Measurements from ENCODE around the gene FUT8.

The FUT8 gene

GRCh38 chr14:65382586-65382985 is 29.9 kb upstream of the FUT8 start:
- no peak for TF ChIP-seq CTCF (conservative IDR thresholded peaks at IDR 0.05; ENCODE audit: low read depth, low read length)
- H3K4me2 ChIP-seq = no peak overlapping the region
- H3K4me1 ChIP-seq (ENCODE audit: low read depth, poor library complexity, severe bottlenecking) = peaks cover 3% of the 10 kb centered on the region
- no peak overlapping the region for H3K4me3 ChIP-seq (IDR thresholded peaks at IDR 0.05; ENCODE audit: insufficient read depth, low read depth, low read length)
- no peaks in the 10 kb centered on the region for H3K27me3 ChIP-seq (ENCODE audit: insufficient read depth, low read depth)
- no peaks in the 10 kb centered on the region for H3K36me3 ChIP-seq (ENCODE audit: insufficient read depth)
- no peaks in the 10 kb centered on the region for H4K20me1 ChIP-seq (ENCODE audit: insufficient read depth)
- no peaks in the 10 kb centered on the region for H3K79me2 ChIP-seq (ENCODE audit: insufficient read depth, low read depth)
- no peak overlapping the region for H3K27ac ChIP-seq
- H3K9ac ChIP-seq = no peak overlapping the region
- no peak overlapping the region for H2AFZ ChIP-seq (ENCODE audit: low read depth)

- Histone ChIP-seq H4K20me1 (ENCODE audit: insufficient read depth) (no peaks in the 10 kb centered on the region), H3K27ac (no peak overlapping the region), H3K79me2 (ENCODE audit: insufficient read depth, low read depth) (no peaks in the 10 kb centered on the region), H3K4me3 (IDR thresholded peaks at IDR 0.05; ENCODE audit: insufficient read depth, low read depth, low read length) (no peak overlapping the region), H2AFZ (ENCODE audit: low read depth) (no peak overlapping the region), H3K4me1 (ENCODE audit: low read depth, poor library complexity, severe bottlenecking) (peaks cover 7% of the 10 kb centered on the region), H3K4me2 (no peak overlapping the region), H3K27me3 (ENCODE audit: insufficient read depth, low read depth) (no peaks in the 10 kb centered on the region), H3K36me3 (ENCODE audit: insufficient read depth) (no peaks in the 10 kb centered on the region), H3K9ac (no peak overlapping the region)
- TF ChIP-seq CTCF (conservative IDR thresholded peaks at IDR 0.05; ENCODE audit: low read depth, low read length) = no peak
Observed at GRCh38 chr14:65387171-65387570, 25.4 kb upstream of the FUT8 start.

GRCh38 chr14:65387628-65388027 is 24.9 kb upstream of the FUT8 start:
- Histone ChIP-seq H2AFZ (ENCODE audit: low read depth) (no peak overlapping the region), H3K9ac (no peak overlapping the region), H3K4me3 (IDR thresholded peaks at IDR 0.05; ENCODE audit: insufficient read depth, low read depth, low read length) (no peak overlapping the region), H3K79me2 (ENCODE audit: insufficient read depth, low read depth) (no peaks in the 10 kb centered on the region), H3K4me1 (ENCODE audit: low read depth, poor library complexity, severe bottlenecking) (peaks cover 7% of the 10 kb centered on the region), H3K27me3 (ENCODE audit: insufficient read depth, low read depth) (no peaks in the 10 kb centered on the region), H3K4me2 (no peak overlapping the region), H3K27ac (no peak overlapping the region), H3K36me3 (ENCODE audit: insufficient read depth) (no peaks in the 10 kb centered on the region), H4K20me1 (ENCODE audit: insufficient read depth) (no peaks in the 10 kb centered on the region)
- no peak for TF ChIP-seq CTCF (conservative IDR thresholded peaks at IDR 0.05; ENCODE audit: low read depth, low read length)

GRCh38 chr14:65392296-65392695 is 20.2 kb upstream of the FUT8 start:
- Histone ChIP-seq H2AFZ (ENCODE audit: low read depth) (no peak overlapping the region), H3K79me2 (ENCODE audit: insufficient read depth, low read depth) (no peaks in the 10 kb centered on the region), H3K27me3 (ENCODE audit: insufficient read depth, low read depth) (no peaks in the 10 kb centered on the region), H3K27ac (no peak overlapping the region), H3K4me1 (ENCODE audit: low read depth, poor library complexity, severe bottlenecking) (peaks cover 7% of the 10 kb centered on the region), H3K4me3 (IDR thresholded peaks at IDR 0.05; ENCODE audit: insufficient read depth, low read depth, low read length) (no peak overlapping the region), H3K36me3 (ENCODE audit: insufficient read depth) (no peaks in the 10 kb centered on the region), H4K20me1 (ENCODE audit: insufficient read depth) (no peaks in the 10 kb centered on the region), H3K4me2 (no peak overlapping the region), H3K9ac (no peak overlapping the region)
- no peak for TF ChIP-seq CTCF (conservative IDR thresholded peaks at IDR 0.05; ENCODE audit: low read depth, low read length)
